Panc1 (cell line): ENCODE data around the gene ATP7B.
A peak's percentile ranks its signal among the peaks of the same experiment; 100 is the strongest.

Experiments used
- POLR2AphosphoS5 ChIP-seq: IDR thresholded peaks from 2 replicates; pipeline ENCODE4 v1.6.1; 2012; ENCODE audit warnings: mild to moderate bottlenecking, low read depth, low read length, moderate library complexity
- TCF7L2 ChIP-seq: IDR thresholded peaks from 2 replicates; pipeline ENCODE4 v1.6.1; 2011; ENCODE audit warnings: mild to moderate bottlenecking, low read depth, low read length, inconsistent platforms
- TF ChIP-seq, protein P1 (sequence below), 2 experiments: IDR thresholded peaks; 2 replicates each; pipeline ENCODE4 v1.6.1; 2011 to 2012; ENCODE audit warnings: low read depth in 2 of 2, control low read depth in 1 of 2, low read length in 1 of 2, mild to moderate bottlenecking in 1 of 2, moderate library complexity in 1 of 2; ENCODE audit not compliant: insufficient read depth in 1 of 2
- TF ChIP-seq, protein P2 (sequence below): fragments of 450-650 bp; IDR thresholded peaks from 2 replicates; pipeline ENCODE4 v1.5.1; 2017; ENCODE audit warnings: mild to moderate bottlenecking

DNA sequence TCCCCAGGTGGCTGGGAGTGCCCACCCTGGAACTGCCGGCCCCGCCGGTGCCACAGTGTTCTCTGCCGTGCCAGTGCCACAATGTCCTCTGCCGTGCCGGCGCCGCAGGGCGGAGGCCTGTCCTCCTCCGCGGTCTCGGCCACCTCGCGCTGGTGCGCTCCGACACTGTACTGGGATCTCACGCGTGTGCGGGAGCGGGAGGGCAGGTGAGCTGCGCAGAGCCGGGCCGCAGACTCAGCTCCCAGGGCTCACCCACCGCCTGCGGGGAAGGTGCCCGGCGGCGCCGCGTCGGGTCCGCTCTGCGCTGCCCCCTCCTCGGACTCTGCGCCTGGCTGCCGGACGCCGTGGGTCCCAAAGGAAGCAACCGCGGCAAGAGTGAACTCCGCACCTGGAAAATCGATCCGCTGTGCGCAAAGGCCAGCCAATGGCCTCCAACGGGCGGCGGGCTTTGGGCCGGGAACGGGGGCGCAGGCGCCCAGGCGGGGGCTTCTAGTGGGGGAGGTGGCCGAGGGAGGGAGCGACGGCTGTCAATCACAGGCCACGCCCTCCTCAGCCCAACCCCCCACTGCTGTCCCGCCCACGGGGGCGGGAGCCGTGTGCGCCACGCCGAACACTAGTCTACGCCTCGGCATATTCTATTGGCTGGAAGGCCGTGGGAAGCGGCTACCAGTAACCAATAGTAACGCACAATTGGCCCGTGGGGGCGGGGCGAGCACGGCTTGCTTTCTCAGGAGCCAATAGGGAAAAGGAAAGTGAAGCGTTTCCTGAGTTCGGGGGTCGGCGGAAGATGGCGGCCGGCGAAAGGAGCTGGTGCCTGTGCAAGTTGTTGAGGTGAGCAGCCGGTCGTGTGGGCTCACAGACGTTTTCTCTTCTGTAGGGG is 622 bp upstream of the ATP7B start, which contains the start of gene ALG11:
- TF ChIP-seq, protein P1, sequence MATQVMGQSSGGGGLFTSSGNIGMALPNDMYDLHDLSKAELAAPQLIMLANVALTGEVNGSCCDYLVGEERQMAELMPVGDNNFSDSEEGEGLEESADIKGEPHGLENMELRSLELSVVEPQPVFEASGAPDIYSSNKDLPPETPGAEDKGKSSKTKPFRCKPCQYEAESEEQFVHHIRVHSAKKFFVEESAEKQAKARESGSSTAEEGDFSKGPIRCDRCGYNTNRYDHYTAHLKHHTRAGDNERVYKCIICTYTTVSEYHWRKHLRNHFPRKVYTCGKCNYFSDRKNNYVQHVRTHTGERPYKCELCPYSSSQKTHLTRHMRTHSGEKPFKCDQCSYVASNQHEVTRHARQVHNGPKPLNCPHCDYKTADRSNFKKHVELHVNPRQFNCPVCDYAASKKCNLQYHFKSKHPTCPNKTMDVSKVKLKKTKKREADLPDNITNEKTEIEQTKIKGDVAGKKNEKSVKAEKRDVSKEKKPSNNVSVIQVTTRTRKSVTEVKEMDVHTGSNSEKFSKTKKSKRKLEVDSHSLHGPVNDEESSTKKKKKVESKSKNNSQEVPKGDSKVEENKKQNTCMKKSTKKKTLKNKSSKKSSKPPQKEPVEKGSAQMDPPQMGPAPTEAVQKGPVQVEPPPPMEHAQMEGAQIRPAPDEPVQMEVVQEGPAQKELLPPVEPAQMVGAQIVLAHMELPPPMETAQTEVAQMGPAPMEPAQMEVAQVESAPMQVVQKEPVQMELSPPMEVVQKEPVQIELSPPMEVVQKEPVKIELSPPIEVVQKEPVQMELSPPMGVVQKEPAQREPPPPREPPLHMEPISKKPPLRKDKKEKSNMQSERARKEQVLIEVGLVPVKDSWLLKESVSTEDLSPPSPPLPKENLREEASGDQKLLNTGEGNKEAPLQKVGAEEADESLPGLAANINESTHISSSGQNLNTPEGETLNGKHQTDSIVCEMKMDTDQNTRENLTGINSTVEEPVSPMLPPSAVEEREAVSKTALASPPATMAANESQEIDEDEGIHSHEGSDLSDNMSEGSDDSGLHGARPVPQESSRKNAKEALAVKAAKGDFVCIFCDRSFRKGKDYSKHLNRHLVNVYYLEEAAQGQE (IDR thresholded peaks at IDR 0.05; ENCODE audit: insufficient read depth in 1 of 2, low read depth in 2 of 2, low read length in 1 of 2), result no peak
- TF ChIP-seq, protein P2, sequence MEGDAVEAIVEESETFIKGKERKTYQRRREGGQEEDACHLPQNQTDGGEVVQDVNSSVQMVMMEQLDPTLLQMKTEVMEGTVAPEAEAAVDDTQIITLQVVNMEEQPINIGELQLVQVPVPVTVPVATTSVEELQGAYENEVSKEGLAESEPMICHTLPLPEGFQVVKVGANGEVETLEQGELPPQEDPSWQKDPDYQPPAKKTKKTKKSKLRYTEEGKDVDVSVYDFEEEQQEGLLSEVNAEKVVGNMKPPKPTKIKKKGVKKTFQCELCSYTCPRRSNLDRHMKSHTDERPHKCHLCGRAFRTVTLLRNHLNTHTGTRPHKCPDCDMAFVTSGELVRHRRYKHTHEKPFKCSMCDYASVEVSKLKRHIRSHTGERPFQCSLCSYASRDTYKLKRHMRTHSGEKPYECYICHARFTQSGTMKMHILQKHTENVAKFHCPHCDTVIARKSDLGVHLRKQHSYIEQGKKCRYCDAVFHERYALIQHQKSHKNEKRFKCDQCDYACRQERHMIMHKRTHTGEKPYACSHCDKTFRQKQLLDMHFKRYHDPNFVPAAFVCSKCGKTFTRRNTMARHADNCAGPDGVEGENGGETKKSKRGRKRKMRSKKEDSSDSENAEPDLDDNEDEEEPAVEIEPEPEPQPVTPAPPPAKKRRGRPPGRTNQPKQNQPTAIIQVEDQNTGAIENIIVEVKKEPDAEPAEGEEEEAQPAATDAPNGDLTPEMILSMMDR, result no peak
- TF ChIP-seq POLR2AphosphoS5 (peak; percentile 58; the same call in 1 of the 2 replicates), TCF7L2 (peak; percentile 66; the same call in 1 of the 2 replicates)
